Heart left ventricle (tissue), 13 donors: ENCODE results near the gene MEF2D.

Source experiments
- POLR2A ChIP-seq, 2 donors: fragments of 450-650 bp; IDR thresholded peaks; one replicate each; pipeline ENCODE4 v1.6.1; 2017; ENCODE audit warnings: antibody characterized with exemption in 2 of 2, mild to moderate bottlenecking in 2 of 2, moderate library complexity in 2 of 2
- TF ChIP-seq, protein P1 (sequence below), 12 donors: fragments of 200-600 bp; sonication (generic) in 4 of 12; IDR thresholded peaks; one replicate each; pipeline versions ENCODE4 v1.5.0 to v1.8.0; 2018 to 2022; ENCODE audit warnings: antibody characterized with exemption in 12 of 12, mild to moderate bottlenecking in 5 of 12
- donor health status: ischemic (EF 13 %, LVEDD 7.1; RV severe dilation, severe dysfunction).
- donor health status: DM: no; HTN: yes; CAD: no.
- donor health status: DM: no; HTN: no; CAD: no.
- donor health status: ischemic (EF 25% LVEDD 6.9; RV normal size, moderate dysfunction).
- donor health status: ischemic (EF 25% LVEDD 5.7; RV mildly dilated, moderate dysfunction).
- donor health status: ischemic (EF 35%, LVEDD 5.7; RV mildly dilated, moderate dysfunction).
- donor health status: nonischemic (EF 11% LVEDD 7.7; RV severe dilation, severe dysfunction).
- donor health status: DM: yes; HTN: yes; CAD: no.
- donor health status: PGD.
- donor health status: ischemic (EF 29% LVEDD 5.4; RV normal size, mild dysfunction).
- donor health status: nonischemic (EF 23%, LVEDD 6.1; RV moderate dilation, normal function).

DNA sequence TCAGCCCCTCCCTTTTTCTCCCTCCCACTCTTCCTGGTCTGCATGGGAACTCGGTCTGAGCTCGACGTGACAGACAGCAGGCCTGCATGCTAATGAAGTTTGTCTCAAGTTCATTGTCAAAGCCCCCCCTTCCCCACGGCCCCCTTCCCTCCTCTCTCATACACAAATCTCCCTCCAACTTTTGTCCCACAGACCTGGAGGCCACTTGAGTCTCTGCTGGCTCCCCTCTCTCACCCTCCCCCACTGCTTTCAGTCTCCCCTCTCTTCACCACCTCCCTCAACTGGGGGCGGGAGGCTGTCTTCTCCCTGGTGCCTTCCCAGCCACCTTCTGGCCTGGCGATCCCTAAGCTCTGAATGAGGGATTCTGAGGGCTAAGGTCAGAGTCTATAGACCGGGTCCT, 70.3 kb downstream of the MEF2D start:
- no peak for TF ChIP-seq POLR2A (IDR thresholded peaks at IDR 0.05)
- TF ChIP-seq, protein P1, sequence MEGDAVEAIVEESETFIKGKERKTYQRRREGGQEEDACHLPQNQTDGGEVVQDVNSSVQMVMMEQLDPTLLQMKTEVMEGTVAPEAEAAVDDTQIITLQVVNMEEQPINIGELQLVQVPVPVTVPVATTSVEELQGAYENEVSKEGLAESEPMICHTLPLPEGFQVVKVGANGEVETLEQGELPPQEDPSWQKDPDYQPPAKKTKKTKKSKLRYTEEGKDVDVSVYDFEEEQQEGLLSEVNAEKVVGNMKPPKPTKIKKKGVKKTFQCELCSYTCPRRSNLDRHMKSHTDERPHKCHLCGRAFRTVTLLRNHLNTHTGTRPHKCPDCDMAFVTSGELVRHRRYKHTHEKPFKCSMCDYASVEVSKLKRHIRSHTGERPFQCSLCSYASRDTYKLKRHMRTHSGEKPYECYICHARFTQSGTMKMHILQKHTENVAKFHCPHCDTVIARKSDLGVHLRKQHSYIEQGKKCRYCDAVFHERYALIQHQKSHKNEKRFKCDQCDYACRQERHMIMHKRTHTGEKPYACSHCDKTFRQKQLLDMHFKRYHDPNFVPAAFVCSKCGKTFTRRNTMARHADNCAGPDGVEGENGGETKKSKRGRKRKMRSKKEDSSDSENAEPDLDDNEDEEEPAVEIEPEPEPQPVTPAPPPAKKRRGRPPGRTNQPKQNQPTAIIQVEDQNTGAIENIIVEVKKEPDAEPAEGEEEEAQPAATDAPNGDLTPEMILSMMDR (IDR thresholded peaks at IDR 0.05) = no peak
